ENCODE data around the gene P2RX5.
A peak's percentile ranks its signal among the peaks of the same experiment; 100 is the strongest.

P2RX5 gene

DNA sequence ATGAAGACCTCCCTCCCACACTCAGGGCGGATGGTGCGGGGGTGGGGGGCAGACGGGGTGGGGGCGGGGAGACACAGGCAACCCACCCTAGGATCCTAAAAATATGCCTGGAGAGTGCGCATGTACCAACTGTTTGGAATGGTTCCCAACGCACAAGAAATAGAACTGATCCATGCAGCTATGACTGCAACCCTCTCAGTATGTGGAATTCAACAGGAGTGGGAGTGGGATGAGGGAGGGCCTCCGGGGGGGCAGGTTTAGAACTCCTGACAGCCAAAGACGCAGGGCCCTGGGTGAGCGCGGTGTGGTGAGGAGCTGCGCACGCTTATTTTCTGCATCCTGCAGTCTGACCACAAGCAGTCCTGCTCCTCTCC is 1.1 kb upstream of the P2RX5 start:
- DNase-seq (ENCODE audit: extremely low read depth, low read depth) = no peak
- TF ChIP-seq, protein P1, sequence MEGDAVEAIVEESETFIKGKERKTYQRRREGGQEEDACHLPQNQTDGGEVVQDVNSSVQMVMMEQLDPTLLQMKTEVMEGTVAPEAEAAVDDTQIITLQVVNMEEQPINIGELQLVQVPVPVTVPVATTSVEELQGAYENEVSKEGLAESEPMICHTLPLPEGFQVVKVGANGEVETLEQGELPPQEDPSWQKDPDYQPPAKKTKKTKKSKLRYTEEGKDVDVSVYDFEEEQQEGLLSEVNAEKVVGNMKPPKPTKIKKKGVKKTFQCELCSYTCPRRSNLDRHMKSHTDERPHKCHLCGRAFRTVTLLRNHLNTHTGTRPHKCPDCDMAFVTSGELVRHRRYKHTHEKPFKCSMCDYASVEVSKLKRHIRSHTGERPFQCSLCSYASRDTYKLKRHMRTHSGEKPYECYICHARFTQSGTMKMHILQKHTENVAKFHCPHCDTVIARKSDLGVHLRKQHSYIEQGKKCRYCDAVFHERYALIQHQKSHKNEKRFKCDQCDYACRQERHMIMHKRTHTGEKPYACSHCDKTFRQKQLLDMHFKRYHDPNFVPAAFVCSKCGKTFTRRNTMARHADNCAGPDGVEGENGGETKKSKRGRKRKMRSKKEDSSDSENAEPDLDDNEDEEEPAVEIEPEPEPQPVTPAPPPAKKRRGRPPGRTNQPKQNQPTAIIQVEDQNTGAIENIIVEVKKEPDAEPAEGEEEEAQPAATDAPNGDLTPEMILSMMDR (IDR thresholded peaks at IDR 0.05; ENCODE audit: low read depth, low read length, missing control alignments) = no peak

DNA sequence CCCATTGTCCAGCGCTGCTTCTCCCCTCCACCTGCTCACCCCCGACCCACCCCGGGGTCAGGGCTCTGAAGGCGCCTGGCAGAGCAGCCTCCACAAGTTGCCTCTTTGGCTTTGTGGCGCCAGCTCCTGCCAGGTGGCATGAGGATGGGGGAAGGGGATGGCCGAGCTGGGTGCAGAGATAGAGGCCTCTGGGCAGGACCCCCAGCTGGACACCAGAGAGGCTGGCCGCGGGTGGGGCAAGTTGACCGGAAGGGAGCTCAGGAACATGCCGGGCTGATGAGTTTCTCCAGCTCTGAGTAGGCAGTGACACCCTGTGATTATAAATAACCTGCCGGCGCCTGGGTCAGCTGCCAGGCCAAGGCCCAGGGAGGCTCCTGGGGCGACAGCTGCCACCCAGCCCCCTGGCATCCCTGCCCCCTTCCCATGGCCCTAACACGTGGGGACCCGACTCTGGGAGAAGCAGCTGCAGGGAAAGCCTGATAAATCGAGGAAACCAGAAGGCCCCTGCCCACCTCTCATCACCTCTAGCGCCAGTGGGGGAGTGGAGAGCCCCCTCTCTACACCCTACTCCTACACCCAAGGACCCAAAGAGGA is 729 bp downstream of the P2RX5 start:
- H3K4me3 ChIP-seq (replicated peaks; ENCODE audit: low read depth, low read length) = peak overlapping the region; percentile 54
- no peak for DNase-seq (ENCODE audit: extremely low read depth, low read depth)
- TF ChIP-seq, protein P1 (IDR thresholded peaks at IDR 0.05; ENCODE audit: low read depth, low read length, missing control alignments) = no peak

More for the DNA sequence above, 1.1 kb upstream of the P2RX5 start:
- H3K4me3 ChIP-seq (replicated peaks; ENCODE audit: low read depth, low read length) = no peak overlapping the region

DNA sequence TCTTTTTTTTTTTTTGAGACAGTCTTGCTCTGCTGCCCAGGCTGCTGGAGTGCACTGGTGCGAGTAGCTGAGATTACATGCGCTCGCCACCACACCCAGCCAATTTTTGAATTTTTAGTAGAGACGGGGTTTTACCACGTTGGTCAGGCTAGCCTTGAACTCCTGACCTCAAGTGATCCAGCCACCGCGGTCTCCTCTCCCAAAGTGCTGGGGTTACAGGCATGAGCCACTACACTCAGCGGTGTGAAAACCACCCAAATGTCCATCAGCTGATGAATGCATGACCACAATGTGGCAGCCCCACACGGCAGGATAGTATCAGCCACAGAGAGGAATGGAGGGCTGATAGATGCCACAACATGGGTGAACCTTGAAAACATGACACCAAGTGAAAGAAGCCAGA is 2.1 kb downstream of the P2RX5 start:
- TF ChIP-seq, protein P1 (IDR thresholded peaks at IDR 0.05; ENCODE audit: low read depth, low read length, missing control alignments) = no peak
- no peak for DNase-seq (ENCODE audit: extremely low read depth, low read depth)
- H3K4me3 ChIP-seq (replicated peaks; ENCODE audit: low read depth, low read length) = no peak overlapping the region

DNA sequence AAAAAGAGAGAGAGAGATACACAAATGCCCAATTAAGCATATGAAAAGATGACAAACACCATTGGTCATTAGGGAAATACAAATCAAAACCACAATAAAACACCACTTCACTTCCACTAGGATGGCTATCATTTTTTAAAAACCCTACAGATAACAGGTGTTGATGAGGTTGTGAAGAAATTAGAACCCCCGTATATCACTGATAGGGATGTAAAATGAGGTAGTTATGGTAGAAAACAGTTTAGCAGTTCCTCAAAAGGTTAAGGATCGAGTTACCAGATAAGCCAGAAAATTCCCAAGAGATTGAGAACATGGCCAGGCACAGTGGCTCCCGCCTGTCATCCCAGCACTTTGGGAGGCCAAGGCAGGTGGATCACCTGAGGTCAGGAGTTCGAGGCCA is 2.8 kb downstream of the P2RX5 start:
- DNase-seq (ENCODE audit: extremely low read depth, low read depth) = no peak
- TF ChIP-seq, protein P1 (IDR thresholded peaks at IDR 0.05; ENCODE audit: low read depth, low read length, missing control alignments) = no peak
- no peak overlapping the region for H3K4me3 ChIP-seq (replicated peaks; ENCODE audit: low read depth, low read length)

DNA sequence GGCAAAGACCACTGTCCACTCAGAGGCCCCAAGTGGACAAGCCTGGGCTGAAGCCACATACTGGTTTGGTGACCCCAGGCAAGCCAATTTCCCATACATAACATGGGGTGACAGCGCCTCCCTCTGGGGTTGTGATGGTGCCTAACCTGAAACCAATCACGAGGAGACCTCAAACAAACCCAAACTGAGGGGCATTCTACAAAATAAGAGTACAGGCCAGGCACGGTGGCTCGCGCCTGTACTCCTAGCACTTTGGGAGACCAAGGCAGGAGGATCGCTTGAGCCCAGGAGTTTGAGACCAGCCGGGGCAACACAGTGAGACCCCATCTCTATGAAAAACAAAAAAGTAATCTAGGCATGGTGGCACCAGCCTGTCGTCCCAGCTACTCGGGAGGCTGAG is 3.6 kb downstream of the P2RX5 start:
- DNase-seq (ENCODE audit: extremely low read depth, low read depth) = no peak
- TF ChIP-seq, protein P1 (IDR thresholded peaks at IDR 0.05; ENCODE audit: low read depth, low read length, missing control alignments) = no peak
- no peak overlapping the region for H3K4me3 ChIP-seq (replicated peaks; ENCODE audit: low read depth, low read length)

DNA sequence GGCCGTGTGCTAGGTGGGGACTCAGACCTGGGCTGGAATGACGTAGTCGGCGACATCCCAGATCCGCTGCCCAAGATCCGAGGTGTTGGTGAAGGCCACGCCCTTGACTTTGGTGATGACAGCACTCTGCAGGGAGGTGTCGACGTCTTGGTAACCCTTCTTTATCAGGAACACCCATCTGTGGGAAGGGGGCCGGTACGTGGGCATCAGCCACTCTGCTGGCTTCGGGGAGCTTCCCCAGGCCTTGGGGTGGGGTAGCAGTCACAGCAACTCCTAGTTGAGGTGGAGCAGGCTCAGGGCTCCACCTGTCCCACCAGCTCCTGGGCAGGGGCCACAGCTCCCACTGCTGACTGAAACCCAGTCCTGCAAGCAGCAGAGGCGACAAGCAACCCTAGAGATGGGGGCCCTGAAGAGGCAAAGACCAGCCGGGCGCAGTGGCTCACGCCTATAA is 4.3 kb downstream of the P2RX5 start:
- DNase-seq (ENCODE audit: extremely low read depth, low read depth) = no peak
- TF ChIP-seq, protein P1 (IDR thresholded peaks at IDR 0.05; ENCODE audit: low read depth, low read length, missing control alignments) = no peak
- H3K4me3 ChIP-seq (replicated peaks; ENCODE audit: low read depth, low read length) = no peak overlapping the region
